ENCODE data around the gene RNF222.

The RNF222 gene

GRCh38 chr17:8360751-8361150 lies 36.9 kb downstream of the RNF222 start:
- TF ChIP-seq TOX (CRISPR knock-in tag; IDR thresholded peaks at IDR 0.05; ENCODE audit: borderline replicate concordance) (no peak), ZC3H10 (CRISPR knock-in tag; IDR thresholded peaks at IDR 0.05) (no peak), ZFP30 (CRISPR knock-in tag; IDR thresholded peaks at IDR 0.05) (no peak), PPARA (CRISPR knock-in tag; IDR thresholded peaks at IDR 0.05; ENCODE audit: borderline replicate concordance) (no peak), ZNF8 (CRISPR knock-in tag; IDR thresholded peaks at IDR 0.05) (no peak), CSDC2 (CRISPR knock-in tag; IDR thresholded peaks at IDR 0.05) (no peak), SNAI2 (CRISPR knock-in tag; IDR thresholded peaks at IDR 0.05) (no peak), ARNTL (CRISPR knock-in tag; IDR thresholded peaks at IDR 0.05; ENCODE audit: borderline replicate concordance, low read depth) (no peak), BACH2 (CRISPR knock-in tag; IDR thresholded peaks at IDR 0.05; ENCODE audit: borderline replicate concordance) (no peak), ISL1 (CRISPR knock-in tag; IDR thresholded peaks at IDR 0.05) (no peak), TCF4 (CRISPR knock-in tag; IDR thresholded peaks at IDR 0.05; ENCODE audit: borderline replicate concordance) (no peak)
- TF ChIP-seq, protein P1, sequence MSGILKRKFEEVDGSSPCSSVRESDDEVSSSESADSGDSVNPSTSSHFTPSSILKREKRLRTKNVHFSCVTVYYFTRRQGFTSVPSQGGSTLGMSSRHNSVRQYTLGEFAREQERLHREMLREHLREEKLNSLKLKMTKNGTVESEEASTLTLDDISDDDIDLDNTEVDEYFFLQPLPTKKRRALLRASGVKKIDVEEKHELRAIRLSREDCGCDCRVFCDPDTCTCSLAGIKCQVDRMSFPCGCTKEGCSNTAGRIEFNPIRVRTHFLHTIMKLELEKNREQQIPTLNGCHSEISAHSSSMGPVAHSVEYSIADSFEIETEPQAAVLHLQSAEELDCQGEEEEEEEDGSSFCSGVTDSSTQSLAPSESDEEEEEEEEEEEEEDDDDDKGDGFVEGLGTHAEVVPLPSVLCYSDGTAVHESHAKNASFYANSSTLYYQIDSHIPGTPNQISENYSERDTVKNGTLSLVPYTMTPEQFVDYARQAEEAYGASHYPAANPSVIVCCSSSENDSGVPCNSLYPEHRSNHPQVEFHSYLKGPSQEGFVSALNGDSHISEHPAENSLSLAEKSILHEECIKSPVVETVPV (CRISPR knock-in tag; IDR thresholded peaks at IDR 0.05): no peak
- no peak for ATAC-seq

DNA sequence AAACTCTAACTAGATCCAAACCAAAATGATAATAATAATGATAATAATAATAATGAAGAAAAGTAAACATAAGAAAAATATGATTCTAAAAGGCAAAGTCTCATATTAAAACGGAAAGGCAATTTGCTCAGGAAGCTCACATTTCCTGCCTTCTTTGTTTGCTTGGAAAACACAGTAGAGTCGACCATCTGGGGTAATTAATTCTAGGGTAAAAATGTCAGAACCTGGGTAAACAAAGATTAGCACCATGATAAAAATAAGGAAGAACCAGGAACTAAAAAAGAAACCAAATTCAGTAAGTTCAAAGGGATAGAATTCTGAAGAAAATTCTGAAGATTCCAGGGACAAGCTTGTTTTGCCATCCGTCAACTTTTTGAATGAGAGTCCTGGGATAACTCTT lies 37.4 kb downstream of the RNF222 start:
- ATAC-seq: no peak
- TF ChIP-seq GLIS3 (CRISPR knock-in tag; IDR thresholded peaks at IDR 0.05): no peak
- TF ChIP-seq ZC3H10 (CRISPR knock-in tag; IDR thresholded peaks at IDR 0.05): no peak

DNA sequence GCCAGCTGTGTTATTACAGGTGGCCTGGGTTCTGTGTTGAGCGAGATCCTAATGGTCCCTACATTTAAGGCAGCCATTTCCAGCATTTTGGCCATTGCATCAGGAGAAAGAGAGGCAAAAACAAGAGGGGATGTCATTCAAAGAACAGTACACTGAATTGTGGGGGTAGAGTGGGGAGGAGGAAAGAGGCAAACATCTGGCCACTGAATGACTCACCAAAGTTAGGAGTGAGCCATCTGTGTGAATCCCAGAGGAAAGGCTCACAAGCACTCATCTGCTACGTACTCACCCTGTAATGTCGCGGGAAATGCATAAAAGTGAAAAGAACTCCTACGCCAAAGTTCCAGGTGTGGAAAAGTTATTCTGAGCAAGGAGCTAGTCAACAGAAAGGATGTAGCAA lies 37.9 kb downstream of the RNF222 start:
- peak; percentile 61 for ATAC-seq
- TF ChIP-seq ZFP3 (CRISPR knock-in tag; IDR thresholded peaks at IDR 0.05): no peak
- TF ChIP-seq TOX (CRISPR knock-in tag; IDR thresholded peaks at IDR 0.05; ENCODE audit: borderline replicate concordance): no peak
- TF ChIP-seq ESRRG (CRISPR knock-in tag; IDR thresholded peaks at IDR 0.05): no peak
- TF ChIP-seq ISL1 (CRISPR knock-in tag; IDR thresholded peaks at IDR 0.05): no peak
- TF ChIP-seq RARB (CRISPR knock-in tag; IDR thresholded peaks at IDR 0.05): no peak
- no peak for TF ChIP-seq ZFP30 (CRISPR knock-in tag; IDR thresholded peaks at IDR 0.05)
- TF ChIP-seq GLIS3 (CRISPR knock-in tag; IDR thresholded peaks at IDR 0.05): no peak
- no peak for TF ChIP-seq TCF4 (CRISPR knock-in tag; IDR thresholded peaks at IDR 0.05; ENCODE audit: borderline replicate concordance)
- no peak for TF ChIP-seq BACH2 (CRISPR knock-in tag; IDR thresholded peaks at IDR 0.05; ENCODE audit: borderline replicate concordance)
- TF ChIP-seq CSDC2 (CRISPR knock-in tag; IDR thresholded peaks at IDR 0.05): no peak
- TF ChIP-seq, protein P2, sequence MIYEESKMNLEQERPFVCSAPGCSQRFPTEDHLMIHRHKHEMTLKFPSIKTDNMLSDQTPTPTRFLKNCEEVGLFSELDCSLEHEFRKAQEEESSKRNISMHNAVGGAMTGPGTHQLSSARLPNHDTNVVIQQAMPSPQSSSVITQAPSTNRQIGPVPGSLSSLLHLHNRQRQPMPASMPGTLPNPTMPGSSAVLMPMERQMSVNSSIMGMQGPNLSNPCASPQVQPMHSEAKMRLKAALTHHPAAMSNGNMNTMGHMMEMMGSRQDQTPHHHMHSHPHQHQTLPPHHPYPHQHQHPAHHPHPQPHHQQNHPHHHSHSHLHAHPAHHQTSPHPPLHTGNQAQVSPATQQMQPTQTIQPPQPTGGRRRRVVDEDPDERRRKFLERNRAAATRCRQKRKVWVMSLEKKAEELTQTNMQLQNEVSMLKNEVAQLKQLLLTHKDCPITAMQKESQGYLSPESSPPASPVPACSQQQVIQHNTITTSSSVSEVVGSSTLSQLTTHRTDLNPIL (CRISPR knock-in tag; IDR thresholded peaks at IDR 0.05; ENCODE audit: low read depth): no peak
- no peak for TF ChIP-seq ZNF8 (CRISPR knock-in tag; IDR thresholded peaks at IDR 0.05)
- no peak for TF ChIP-seq ZC3H10 (CRISPR knock-in tag; IDR thresholded peaks at IDR 0.05)
- no peak for TF ChIP-seq ZNF70 (CRISPR knock-in tag; IDR thresholded peaks at IDR 0.05)
- TF ChIP-seq, protein P3, sequence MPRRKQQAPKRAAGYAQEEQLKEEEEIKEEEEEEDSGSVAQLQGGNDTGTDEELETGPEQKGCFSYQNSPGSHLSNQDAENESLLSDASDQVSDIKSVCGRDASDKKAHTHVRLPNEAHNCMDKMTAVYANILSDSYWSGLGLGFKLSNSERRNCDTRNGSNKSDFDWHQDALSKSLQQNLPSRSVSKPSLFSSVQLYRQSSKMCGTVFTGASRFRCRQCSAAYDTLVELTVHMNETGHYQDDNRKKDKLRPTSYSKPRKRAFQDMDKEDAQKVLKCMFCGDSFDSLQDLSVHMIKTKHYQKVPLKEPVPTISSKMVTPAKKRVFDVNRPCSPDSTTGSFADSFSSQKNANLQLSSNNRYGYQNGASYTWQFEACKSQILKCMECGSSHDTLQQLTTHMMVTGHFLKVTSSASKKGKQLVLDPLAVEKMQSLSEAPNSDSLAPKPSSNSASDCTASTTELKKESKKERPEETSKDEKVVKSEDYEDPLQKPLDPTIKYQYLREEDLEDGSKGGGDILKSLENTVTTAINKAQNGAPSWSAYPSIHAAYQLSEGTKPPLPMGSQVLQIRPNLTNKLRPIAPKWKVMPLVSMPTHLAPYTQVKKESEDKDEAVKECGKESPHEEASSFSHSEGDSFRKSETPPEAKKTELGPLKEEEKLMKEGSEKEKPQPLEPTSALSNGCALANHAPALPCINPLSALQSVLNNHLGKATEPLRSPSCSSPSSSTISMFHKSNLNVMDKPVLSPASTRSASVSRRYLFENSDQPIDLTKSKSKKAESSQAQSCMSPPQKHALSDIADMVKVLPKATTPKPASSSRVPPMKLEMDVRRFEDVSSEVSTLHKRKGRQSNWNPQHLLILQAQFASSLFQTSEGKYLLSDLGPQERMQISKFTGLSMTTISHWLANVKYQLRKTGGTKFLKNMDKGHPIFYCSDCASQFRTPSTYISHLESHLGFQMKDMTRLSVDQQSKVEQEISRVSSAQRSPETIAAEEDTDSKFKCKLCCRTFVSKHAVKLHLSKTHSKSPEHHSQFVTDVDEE (CRISPR knock-in tag; IDR thresholded peaks at IDR 0.05): no peak
- no peak for TF ChIP-seq OSR1 (CRISPR knock-in tag; IDR thresholded peaks at IDR 0.05)
- no peak for TF ChIP-seq PATZ1 (CRISPR knock-in tag; IDR thresholded peaks at IDR 0.05; ENCODE audit: borderline replicate concordance)
- no peak for TF ChIP-seq SNAI2 (CRISPR knock-in tag; IDR thresholded peaks at IDR 0.05)

- ATAC-seq: no peak
- TF ChIP-seq ARNTL (CRISPR knock-in tag; IDR thresholded peaks at IDR 0.05; ENCODE audit: borderline replicate concordance, low read depth) (no peak), ESRRG (CRISPR knock-in tag; IDR thresholded peaks at IDR 0.05) (no peak), ZNF70 (CRISPR knock-in tag; IDR thresholded peaks at IDR 0.05) (no peak), ZFP3 (CRISPR knock-in tag; IDR thresholded peaks at IDR 0.05) (no peak), ZNF565 (CRISPR knock-in tag; conservative IDR thresholded peaks at IDR 0.05; ENCODE audit: low read depth) (no peak), ZC3H10 (CRISPR knock-in tag; IDR thresholded peaks at IDR 0.05) (no peak), BACH2 (CRISPR knock-in tag; IDR thresholded peaks at IDR 0.05; ENCODE audit: borderline replicate concordance) (no peak), GLIS3 (CRISPR knock-in tag; IDR thresholded peaks at IDR 0.05) (no peak), ZFP30 (CRISPR knock-in tag; IDR thresholded peaks at IDR 0.05) (no peak), ISL1 (CRISPR knock-in tag; IDR thresholded peaks at IDR 0.05) (no peak)
- TF ChIP-seq, protein P3 (CRISPR knock-in tag; IDR thresholded peaks at IDR 0.05): no peak
- TF ChIP-seq, protein P2 (CRISPR knock-in tag; IDR thresholded peaks at IDR 0.05; ENCODE audit: low read depth): no peak
Measured at GRCh38 chr17:8357910-8358309, 39.7 kb downstream of the RNF222 start.

All from SK-N-SH treated with all-trans-retinoic acid at 6 μM for 48 hours (cell line).